Measurements from ENCODE around the gene ARID4B. TPM values are rescaled to one million over a fixed set of nuclear protein-coding genes. Genes with fewer than 3 reads are reported as not detected.
"Not testable (repeated sequence)": the region's sequence is repeated elsewhere in the genome, so short reads cannot be mapped to it uniquely, and the experiment has no call there.

Gene ARID4B
- total RNA-seq, 1 donor from 2014 or later, result 23.0 TPM

- Histone ChIP-seq H3K27me3 (ENCODE audit: control insufficient read depth in 3 of 3, insufficient read depth in 3 of 3, low read length in 3 of 3) (no peaks in the 10 kb centered on the region), H3K27ac (ENCODE audit: low read depth, low read length) (no peak overlapping the region), H3K36me3 (ENCODE audit: control insufficient read depth in 3 of 3, insufficient read depth in 3 of 3, low read length in 3 of 3) (no peaks in the 10 kb centered on the region), H3K4me3 (ENCODE audit: low read length in 3 of 3) (no peak overlapping the region), H3K9me3 (ENCODE audit: control insufficient read depth in 3 of 3, low read length in 3 of 3) (no peaks in the 10 kb centered on the region), H3K4me1 (ENCODE audit: control insufficient read depth in 3 of 3, insufficient read depth in 3 of 3, low read length in 3 of 3) (peaks cover 0 to 12% (median 7%) of the 10 kb centered on the region in 3 donors), H3K9ac (ENCODE audit: low read depth in 1 of 3, low read length in 3 of 3) (no peak overlapping the region)
Observed at GRCh38 chr1:235289859-235290739, 37.9 kb downstream of the ARID4B start.

GRCh38 chr1:235287208-235287882, 40.6 kb downstream of the ARID4B start:
- no peaks in the 10 kb centered on the region for H3K36me3 ChIP-seq (ENCODE audit: control insufficient read depth in 3 of 3, insufficient read depth in 3 of 3, low read length in 3 of 3)
- H3K4me1 ChIP-seq (ENCODE audit: control insufficient read depth in 3 of 3, insufficient read depth in 3 of 3, low read length in 3 of 3), result peaks cover 0 to 9% (median 7%) of the 10 kb centered on the region in 3 donors
- H3K9ac ChIP-seq (ENCODE audit: low read depth in 1 of 3, low read length in 3 of 3), result no peak overlapping the region

GRCh38 chr1:235286667-235287066, 41.3 kb downstream of the ARID4B start:
- H3K27ac ChIP-seq (ENCODE audit: low read depth, low read length), result no peak overlapping the region
- H3K9me3 ChIP-seq (ENCODE audit: control insufficient read depth in 3 of 3, low read length in 3 of 3), result no peaks in the 10 kb centered on the region
- H3K9ac ChIP-seq (ENCODE audit: low read depth in 1 of 3, low read length in 3 of 3), result no peak overlapping the region
- H3K4me3 ChIP-seq (ENCODE audit: low read length in 3 of 3), result no peak overlapping the region
- no peaks in the 10 kb centered on the region for H3K27me3 ChIP-seq (ENCODE audit: control insufficient read depth in 3 of 3, insufficient read depth in 3 of 3, low read length in 3 of 3)
- no peaks in the 10 kb centered on the region for H3K36me3 ChIP-seq (ENCODE audit: control insufficient read depth in 3 of 3, insufficient read depth in 3 of 3, low read length in 3 of 3)
- peaks cover 0 to 9% (median 4%) of the 10 kb centered on the region in 3 donors for H3K4me1 ChIP-seq (ENCODE audit: control insufficient read depth in 3 of 3, insufficient read depth in 3 of 3, low read length in 3 of 3)

More at GRCh38 chr1:235287208-235287882, 40.6 kb downstream of the ARID4B start:
- Histone ChIP-seq H3K27ac (ENCODE audit: low read depth, low read length) (no peak overlapping the region), H3K27me3 (ENCODE audit: control insufficient read depth in 3 of 3, insufficient read depth in 3 of 3, low read length in 3 of 3) (no peaks in the 10 kb centered on the region), H3K4me3 (ENCODE audit: low read length in 3 of 3) (no peak overlapping the region), H3K9me3 (ENCODE audit: control insufficient read depth in 3 of 3, low read length in 3 of 3) (no peaks in the 10 kb centered on the region)

- Histone ChIP-seq H3K9ac (ENCODE audit: low read depth in 1 of 3, low read length in 3 of 3) (no peak overlapping the region), H3K4me3 (ENCODE audit: low read length in 3 of 3) (no peak overlapping the region), H3K36me3 (ENCODE audit: control insufficient read depth in 3 of 3, insufficient read depth in 3 of 3, low read length in 3 of 3) (no peaks in the 10 kb centered on the region), H3K9me3 (ENCODE audit: control insufficient read depth in 3 of 3, low read length in 3 of 3) (no peaks in the 10 kb centered on the region), H3K4me1 (ENCODE audit: control insufficient read depth in 3 of 3, insufficient read depth in 3 of 3, low read length in 3 of 3) (peaks cover 0 to 4% (median 2%) of the 10 kb centered on the region in 3 donors), H3K27ac (ENCODE audit: low read depth, low read length) (no peak overlapping the region), H3K27me3 (ENCODE audit: control insufficient read depth in 3 of 3, insufficient read depth in 3 of 3, low read length in 3 of 3) (no peaks in the 10 kb centered on the region)
Observed at GRCh38 chr1:235284231-235284769, 43.7 kb downstream of the ARID4B start.

- not testable (repeated sequence) for H3K4me3 ChIP-seq (ENCODE audit: low read length in 3 of 3); H3K27me3 ChIP-seq (ENCODE audit: control insufficient read depth in 3 of 3, insufficient read depth in 3 of 3, low read length in 3 of 3); H3K9ac ChIP-seq (ENCODE audit: low read depth in 1 of 3, low read length in 3 of 3); H3K27ac ChIP-seq (ENCODE audit: low read depth, low read length); H3K36me3 ChIP-seq (ENCODE audit: control insufficient read depth in 3 of 3, insufficient read depth in 3 of 3, low read length in 3 of 3); H3K4me1 ChIP-seq (ENCODE audit: control insufficient read depth in 3 of 3, insufficient read depth in 3 of 3, low read length in 3 of 3); H3K9me3 ChIP-seq (ENCODE audit: control insufficient read depth in 3 of 3, low read length in 3 of 3)
Observed at GRCh38 chr1:235283636-235284035, 44.3 kb downstream of the ARID4B start.

- no peaks in the 10 kb centered on the region for H3K36me3 ChIP-seq (ENCODE audit: control insufficient read depth in 3 of 3, insufficient read depth in 3 of 3, low read length in 3 of 3)
- no peak overlapping the region for H3K4me3 ChIP-seq (ENCODE audit: low read length in 3 of 3)
- no peak overlapping the region for H3K9ac ChIP-seq (ENCODE audit: low read depth in 1 of 3, low read length in 3 of 3)
- H3K9me3 ChIP-seq (ENCODE audit: control insufficient read depth in 3 of 3, low read length in 3 of 3), result no peaks in the 10 kb centered on the region
- H3K27me3 ChIP-seq (ENCODE audit: control insufficient read depth in 3 of 3, insufficient read depth in 3 of 3, low read length in 3 of 3), result no peaks in the 10 kb centered on the region
- no peak overlapping the region for H3K27ac ChIP-seq (ENCODE audit: low read depth, low read length)
- peaks cover 0 to 5% (median 2%) of the 10 kb centered on the region in 3 donors for H3K4me1 ChIP-seq (ENCODE audit: control insufficient read depth in 3 of 3, insufficient read depth in 3 of 3, low read length in 3 of 3)
Observed at GRCh38 chr1:235280467-235280866, 47.5 kb downstream of the ARID4B start.

- no peak overlapping the region for H3K27ac ChIP-seq (ENCODE audit: low read depth, low read length)
- no peaks in the 10 kb centered on the region for H3K36me3 ChIP-seq (ENCODE audit: control insufficient read depth in 3 of 3, insufficient read depth in 3 of 3, low read length in 3 of 3)
- peaks cover 2 to 9% (median 6%) of the 10 kb centered on the region in 3 donors for H3K4me1 ChIP-seq (ENCODE audit: control insufficient read depth in 3 of 3, insufficient read depth in 3 of 3, low read length in 3 of 3)
- no peaks in the 10 kb centered on the region for H3K27me3 ChIP-seq (ENCODE audit: control insufficient read depth in 3 of 3, insufficient read depth in 3 of 3, low read length in 3 of 3)
- H3K9ac ChIP-seq (ENCODE audit: low read depth in 1 of 3, low read length in 3 of 3), result no peak overlapping the region
- no peaks in the 10 kb centered on the region for H3K9me3 ChIP-seq (ENCODE audit: control insufficient read depth in 3 of 3, low read length in 3 of 3)
- no peak overlapping the region for H3K4me3 ChIP-seq (ENCODE audit: low read length in 3 of 3)
Observed at GRCh38 chr1:235279694-235280093, 48.3 kb downstream of the ARID4B start.

GRCh38 chr1:235278915-235279292, 49.1 kb downstream of the ARID4B start:
- Histone ChIP-seq H3K4me3 (ENCODE audit: low read length in 3 of 3) (no peak overlapping the region), H3K9ac (ENCODE audit: low read depth in 1 of 3, low read length in 3 of 3) (no peak overlapping the region), H3K27ac (ENCODE audit: low read depth, low read length) (no peak overlapping the region)

GRCh38 chr1:235278233-235278914, 49.6 kb downstream of the ARID4B start:
- Histone ChIP-seq H3K27ac (ENCODE audit: low read depth, low read length) (no peak overlapping the region), H3K9me3 (ENCODE audit: control insufficient read depth in 3 of 3, low read length in 3 of 3) (no peaks in the 10 kb centered on the region), H3K4me1 (ENCODE audit: control insufficient read depth in 3 of 3, insufficient read depth in 3 of 3, low read length in 3 of 3) (peaks cover 2 to 9% (median 6%) of the 10 kb centered on the region in 3 donors), H3K4me3 (ENCODE audit: low read length in 3 of 3) (no peak overlapping the region), H3K27me3 (ENCODE audit: control insufficient read depth in 3 of 3, insufficient read depth in 3 of 3, low read length in 3 of 3) (no peaks in the 10 kb centered on the region), H3K36me3 (ENCODE audit: control insufficient read depth in 3 of 3, insufficient read depth in 3 of 3, low read length in 3 of 3) (no peaks in the 10 kb centered on the region), H3K9ac (ENCODE audit: low read depth in 1 of 3, low read length in 3 of 3) (no peak overlapping the region)

More at GRCh38 chr1:235278915-235279292, 49.1 kb downstream of the ARID4B start:
- H3K36me3 ChIP-seq (ENCODE audit: control insufficient read depth in 3 of 3, insufficient read depth in 3 of 3, low read length in 3 of 3), result no peaks in the 10 kb centered on the region
- no peaks in the 10 kb centered on the region for H3K27me3 ChIP-seq (ENCODE audit: control insufficient read depth in 3 of 3, insufficient read depth in 3 of 3, low read length in 3 of 3)
- H3K9me3 ChIP-seq (ENCODE audit: control insufficient read depth in 3 of 3, low read length in 3 of 3), result no peaks in the 10 kb centered on the region
- peaks cover 2 to 9% (median 6%) of the 10 kb centered on the region in 3 donors for H3K4me1 ChIP-seq (ENCODE audit: control insufficient read depth in 3 of 3, insufficient read depth in 3 of 3, low read length in 3 of 3)

Measured in skeletal muscle tissue (tissue), 4 donors.